Activated B cell treated with CpG ODN at 0.5 μM for 24 hours (primary cell): ENCODE results near the gene SNX9. TPM values are rescaled to one million over a fixed set of nuclear protein-coding genes. Genes with fewer than 3 reads are reported as not detected.

Experiments used
- ATAC-seq: fragments of 200-7000 bp; cut with Tn5 transposase; one replicate; pipeline ENCODE4 v1.10.0; 2021; ENCODE audit warnings: low read depth, mild to moderate bottlenecking, moderate library complexity
- CTCF ChIA-PET: fragments of 350-600 bp; sonication (Branson Sonifier 250); formaldehyde crosslinking; loops from one replicate; lab custom pipeline; 2021; ENCODE audit warnings: antibody characterized with exemption; lab: Charles Lee
- POLR2A ChIA-PET: fragments of 350-600 bp; sonication (Branson Sonifier 250); formaldehyde crosslinking; loops from one replicate; lab custom pipeline; 2021; ENCODE audit warnings: antibody characterized with exemption; lab: Charles Lee
- DNase-seq: peaks from one replicate; pipeline ENCODE4 v3.0.0; 2022
- H3K27ac Mint-ChIP-seq: one replicate; pipeline ENCODE4 v1.8.0; 2020; ENCODE audit warnings: mixed read lengths
- H3K27me3 Mint-ChIP-seq: one replicate; pipeline ENCODE4 v1.8.0; 2021; ENCODE audit warnings: mixed read lengths
- H3K36me3 Mint-ChIP-seq: one replicate; pipeline ENCODE4 v1.8.0; 2021; ENCODE audit warnings: low read depth, mixed read lengths
- H3K4me1 Mint-ChIP-seq: one replicate; pipeline ENCODE4 v1.8.0; 2021; ENCODE audit warnings: mixed read lengths
- H3K4me3 Mint-ChIP-seq: one replicate; pipeline ENCODE4 v1.8.0; 2020; ENCODE audit warnings: mild to moderate bottlenecking, mixed read lengths
- H3K9me3 Mint-ChIP-seq: one replicate; pipeline ENCODE4 v1.8.0; 2020; ENCODE audit warnings: mixed read lengths
- intact Hi-C: fragments of 100-400 bp; cut with micrococcal nuclease; formaldehyde crosslinking; loops from one replicate; pipeline ENCODE4 v1.15.1; 2024
- total RNA-seq: library from RNA; stranded (reverse); gene quantifications from 2 replicates; pipeline ENCODE4 v1.2.3, GENCODE V29; 2022
- TF ChIP-seq, protein P1 (sequence below): fragments of 200-600 bp; IDR thresholded peaks from one replicate; pipeline ENCODE4 v1.8.0; 2022; ENCODE audit warnings: antibody characterized with exemption, mild to moderate bottlenecking

SNX9 gene
- total RNA-seq, 1 donor from 2014 or later = 40.0 TPM

DNA sequence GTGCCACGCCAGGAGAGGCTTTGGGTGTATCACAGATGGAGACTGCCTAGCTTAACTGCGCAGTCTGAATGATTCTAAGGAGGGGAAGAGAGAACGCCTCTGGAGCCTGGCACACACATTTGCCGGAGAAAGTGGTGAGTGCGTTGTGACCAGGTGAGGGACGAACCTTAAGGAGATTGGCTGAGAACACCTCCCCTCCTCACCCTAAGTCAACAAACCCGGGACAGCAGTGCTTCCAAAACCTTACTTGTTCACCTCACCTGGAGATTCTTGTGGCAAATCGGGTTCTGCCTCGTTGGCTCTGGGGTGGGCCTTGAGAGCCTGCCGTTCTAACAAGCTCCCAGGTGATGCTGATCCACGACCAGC lies 168.0 kb downstream of the SNX9 start:
- Mint-ChIP-seq H3K4me3 (peak overlapping the region; percentile 81), H3K36me3 (no peaks in the 10 kb centered on the region), H3K4me1 (peaks cover 32% of the 10 kb centered on the region), H3K27me3 (no peaks in the 10 kb centered on the region), H3K9me3 (no peaks in the 10 kb centered on the region), H3K27ac (peak overlapping the region; percentile 82)
- intact Hi-C loops = loop anchor here (2.0 kb wide), 1 partner anchor 36 kb away; no protein-coding TSS in a partner anchor
- CTCF ChIA-PET = no interaction called here
- POLR2A ChIA-PET = no interaction called here
- DNase-seq (no peak), ATAC-seq (no peak)
- TF ChIP-seq, protein P1, sequence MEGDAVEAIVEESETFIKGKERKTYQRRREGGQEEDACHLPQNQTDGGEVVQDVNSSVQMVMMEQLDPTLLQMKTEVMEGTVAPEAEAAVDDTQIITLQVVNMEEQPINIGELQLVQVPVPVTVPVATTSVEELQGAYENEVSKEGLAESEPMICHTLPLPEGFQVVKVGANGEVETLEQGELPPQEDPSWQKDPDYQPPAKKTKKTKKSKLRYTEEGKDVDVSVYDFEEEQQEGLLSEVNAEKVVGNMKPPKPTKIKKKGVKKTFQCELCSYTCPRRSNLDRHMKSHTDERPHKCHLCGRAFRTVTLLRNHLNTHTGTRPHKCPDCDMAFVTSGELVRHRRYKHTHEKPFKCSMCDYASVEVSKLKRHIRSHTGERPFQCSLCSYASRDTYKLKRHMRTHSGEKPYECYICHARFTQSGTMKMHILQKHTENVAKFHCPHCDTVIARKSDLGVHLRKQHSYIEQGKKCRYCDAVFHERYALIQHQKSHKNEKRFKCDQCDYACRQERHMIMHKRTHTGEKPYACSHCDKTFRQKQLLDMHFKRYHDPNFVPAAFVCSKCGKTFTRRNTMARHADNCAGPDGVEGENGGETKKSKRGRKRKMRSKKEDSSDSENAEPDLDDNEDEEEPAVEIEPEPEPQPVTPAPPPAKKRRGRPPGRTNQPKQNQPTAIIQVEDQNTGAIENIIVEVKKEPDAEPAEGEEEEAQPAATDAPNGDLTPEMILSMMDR = no peak

DNA sequence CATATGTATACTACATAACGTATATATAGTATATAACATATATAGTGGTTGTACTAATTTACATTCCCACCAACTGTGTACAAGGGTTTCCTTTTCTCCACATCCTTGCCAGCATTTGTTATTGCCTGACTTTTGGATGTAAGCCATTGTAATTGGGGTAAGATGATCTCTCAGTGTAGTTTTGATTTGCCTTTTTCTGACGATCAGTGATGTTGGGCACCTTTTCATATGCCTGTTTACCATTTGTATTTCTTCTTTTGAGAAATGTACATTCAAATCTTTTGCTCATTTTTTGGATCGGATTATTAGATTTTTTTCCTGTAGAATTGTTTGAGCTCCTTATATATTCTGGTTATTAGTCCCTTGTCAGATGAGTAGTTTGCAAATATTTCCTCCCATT lies 170.0 kb downstream of the SNX9 start:
- TF ChIP-seq, protein P1 = no peak
- ATAC-seq (no peak), DNase-seq (no peak)
- Mint-ChIP-seq H3K36me3 (no peaks in the 10 kb centered on the region), H3K9me3 (no peaks in the 10 kb centered on the region), H3K27me3 (no peaks in the 10 kb centered on the region), H3K4me3 (no peak overlapping the region), H3K4me1 (peaks cover 36% of the 10 kb centered on the region), H3K27ac (no peak overlapping the region)
- ChIA-PET POLR2A (no interaction called here), CTCF (interaction anchor here (1.4 kb wide), 1 partner anchor 79 kb away, joined by 3 read pairs; no protein-coding TSS in a partner anchor)
- intact Hi-C loops = no loop called here

DNA sequence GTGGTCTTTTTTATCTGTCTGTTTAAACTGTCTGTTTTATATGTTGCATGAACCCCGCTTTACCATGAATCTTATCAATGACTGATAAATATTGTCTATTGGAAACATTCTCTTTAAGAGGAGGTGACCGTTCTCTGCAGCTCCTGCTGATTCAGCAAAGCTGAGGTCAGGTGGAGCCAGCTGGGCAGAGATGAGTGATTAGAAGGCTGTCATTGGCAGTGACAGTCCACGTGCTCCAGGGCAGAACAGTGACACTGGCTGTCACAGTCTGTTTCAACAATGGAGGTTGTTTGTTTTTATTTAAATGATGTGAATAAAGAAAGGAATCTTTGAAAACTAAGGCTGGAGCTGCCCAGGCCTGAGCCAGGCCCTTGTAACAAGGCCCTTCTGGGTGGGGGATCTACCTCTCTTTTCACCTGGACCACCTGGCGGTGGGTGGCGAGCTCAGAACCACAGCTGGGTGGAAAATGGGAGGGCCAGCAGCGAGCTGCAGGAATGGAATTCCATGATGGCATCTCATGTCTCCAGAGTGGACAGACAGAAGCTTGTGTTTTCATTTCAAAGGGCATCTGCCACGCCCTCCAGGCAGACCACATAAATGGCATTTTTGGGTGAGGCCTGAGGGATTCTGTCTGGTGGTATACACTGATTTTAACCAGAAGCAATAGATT lies 171.2 kb downstream of the SNX9 start:
- no peak for ATAC-seq
- CTCF ChIA-PET = no interaction called here
- Mint-ChIP-seq H3K36me3 (no peaks in the 10 kb centered on the region), H3K4me3 (no peak overlapping the region), H3K4me1 (peaks cover 31% of the 10 kb centered on the region), H3K9me3 (no peaks in the 10 kb centered on the region), H3K27ac (no peak overlapping the region), H3K27me3 (no peaks in the 10 kb centered on the region)
- intact Hi-C loops = no loop called here
- TF ChIP-seq, protein P1 = no peak
- POLR2A ChIA-PET = no interaction called here
- no peak for DNase-seq

Other genes with a start within 250 kb of the SNX9 start
- 20.7 and 25.0 TPM in 2 replicates for gene SYNJ2, start 158.6 kb downstream of the SNX9 start, total RNA-seq